IgD-negative memory B cell (primary cell): ENCODE results near the gene COX6B1. TPM values are rescaled to one million over a fixed set of nuclear protein-coding genes. Genes with fewer than 3 reads are reported as not detected.
"Not testable (repeated sequence)": the region's sequence is repeated elsewhere in the genome, so short reads cannot be mapped to it uniquely, and the experiment has no call there.

Experiments used
- H3K27ac Mint-ChIP-seq, 3 donors: one replicate each; pipeline ENCODE4 v1.8.0; 2020 to 2022; ENCODE audit warnings: mild to moderate bottlenecking in 3 of 3, mixed read lengths in 3 of 3, moderate library complexity in 1 of 3
- H3K27me3 Mint-ChIP-seq: one replicate; pipeline ENCODE4 v1.8.0; 2021; ENCODE audit warnings: mixed read lengths
- H3K36me3 Mint-ChIP-seq: one replicate; pipeline ENCODE4 v1.8.0; 2020; ENCODE audit warnings: mild to moderate bottlenecking, mixed read lengths
- H3K4me1 Mint-ChIP-seq, 3 donors: one replicate each; pipeline ENCODE4 v1.8.0; 2020 to 2022; ENCODE audit warnings: mixed read lengths in 3 of 3, mild to moderate bottlenecking in 1 of 3
- H3K4me3 Mint-ChIP-seq, 4 donors: one replicate each; pipeline ENCODE4 v1.8.0; 2020 to 2022; ENCODE audit warnings: mild to moderate bottlenecking in 4 of 4, mixed read lengths in 4 of 4, moderate library complexity in 3 of 4
- H3K9me3 Mint-ChIP-seq, 3 donors: one replicate each; pipeline ENCODE4 v1.8.0; 2020 to 2021; ENCODE audit warnings: mixed read lengths in 3 of 3, mild to moderate bottlenecking in 1 of 3
- polyA plus RNA-seq: library from polyadenylated mRNA; unstranded; fragments of 300-500 nt; fragmentation: Illumina TruSeq; gene quantifications from one replicate; pipeline ENCODE4 v1.2.3, GENCODE V29; 2021

Gene COX6B1
- polyA plus RNA-seq, 1 donor from 2014 or later = 814 TPM

GRCh38 chr19:35666251-35666913, 18.3 kb downstream of the COX6B1 start, which contains the start of gene UPK1A:
Gene UPK1A, plus strand, starts transcription at chr19:35666517. Its CDS starts 296 bp downstream, at chr19:35666813.
- peak within 1 kb of the TSS in 1 of 3 donors; percentile 52 for H3K27ac Mint-ChIP-seq
- peaks cover 15% of the 10 kb centered on the region for H3K27me3 Mint-ChIP-seq
- peaks cover 0 to 1% (median 0%) of the 10 kb centered on the region in 3 donors for H3K9me3 Mint-ChIP-seq
- H3K36me3 Mint-ChIP-seq = peaks cover 5% of the 10 kb centered on the region
- H3K4me3 Mint-ChIP-seq = no peak within 1 kb of the TSS
- H3K4me1 Mint-ChIP-seq = peaks cover 0 to 3% (median 0%) of the 10 kb centered on the region in 3 donors

GRCh38 chr19:35669566-35669965, 21.4 kb downstream of the COX6B1 start:
- Mint-ChIP-seq H3K27me3 (peaks cover 34% of the 10 kb centered on the region), H3K27ac (peak overlapping the region in 1 of 3 donors; percentile 94), H3K4me3 (no peak overlapping the region), H3K36me3 (peaks cover 1% of the 10 kb centered on the region), H3K9me3 (peaks cover 0 to 3% (median 0%) of the 10 kb centered on the region in 3 donors), H3K4me1 (peaks cover 0 to 4% (median 3%) of the 10 kb centered on the region in 3 donors)

- peaks cover 0 to 4% (median 3%) of the 10 kb centered on the region in 3 donors for H3K4me1 Mint-ChIP-seq
- H3K9me3 Mint-ChIP-seq = peaks cover 0 to 3% (median 0%) of the 10 kb centered on the region in 3 donors
- H3K36me3 Mint-ChIP-seq = peaks cover 1% of the 10 kb centered on the region
- H3K4me3 Mint-ChIP-seq = peak overlapping the region in 1 of 4 donors; percentile 17
- H3K27ac Mint-ChIP-seq = peak overlapping the region in 1 of 3 donors; percentile 94
- peaks cover 36% of the 10 kb centered on the region for H3K27me3 Mint-ChIP-seq
Observed at GRCh38 chr19:35669974-35670373, 21.9 kb downstream of the COX6B1 start.

- H3K36me3 Mint-ChIP-seq = peaks cover 1% of the 10 kb centered on the region
- peaks cover 39% of the 10 kb centered on the region for H3K27me3 Mint-ChIP-seq
- no peak overlapping the region for H3K27ac Mint-ChIP-seq
- H3K4me1 Mint-ChIP-seq = peaks cover 0 to 4% (median 3%) of the 10 kb centered on the region in 3 donors
- H3K4me3 Mint-ChIP-seq = peak overlapping the region in 1 of 4 donors; percentile 39
- peaks cover 0 to 3% (median 0%) of the 10 kb centered on the region in 3 donors for H3K9me3 Mint-ChIP-seq
Observed at GRCh38 chr19:35670686-35671085, 22.6 kb downstream of the COX6B1 start.

- no peak overlapping the region for H3K4me3 Mint-ChIP-seq
- H3K36me3 Mint-ChIP-seq = peaks cover 1% of the 10 kb centered on the region
- H3K9me3 Mint-ChIP-seq = peaks cover 0 to 3% (median 0%) of the 10 kb centered on the region in 3 donors
- no peak overlapping the region for H3K27ac Mint-ChIP-seq
- H3K4me1 Mint-ChIP-seq = peaks cover 0 to 4% (median 3%) of the 10 kb centered on the region in 3 donors
- peaks cover 42% of the 10 kb centered on the region for H3K27me3 Mint-ChIP-seq
Observed at GRCh38 chr19:35671818-35672217, 23.7 kb downstream of the COX6B1 start.

GRCh38 chr19:35673121-35673804, 25.1 kb downstream of the COX6B1 start:
- Mint-ChIP-seq H3K4me1 (peaks cover 0 to 4% (median 3%) of the 10 kb centered on the region in 3 donors), H3K4me3 (peak overlapping the region; percentile 61 to 94 (median 76)), H3K36me3 (peaks cover 1% of the 10 kb centered on the region), H3K27ac (no peak overlapping the region), H3K9me3 (peaks cover 0 to 3% (median 0%) of the 10 kb centered on the region in 3 donors), H3K27me3 (peaks cover 42% of the 10 kb centered on the region)

GRCh38 chr19:35675589-35676140, 27.5 kb downstream of the COX6B1 start:
- peaks cover 31% of the 10 kb centered on the region for H3K27me3 Mint-ChIP-seq
- peaks cover 0 to 4% (median 3%) of the 10 kb centered on the region in 3 donors for H3K4me1 Mint-ChIP-seq
- no peak overlapping the region for H3K4me3 Mint-ChIP-seq
- peaks cover 1% of the 10 kb centered on the region for H3K36me3 Mint-ChIP-seq
- H3K9me3 Mint-ChIP-seq = peaks cover 0 to 2% (median 0%) of the 10 kb centered on the region in 3 donors
- no peak overlapping the region for H3K27ac Mint-ChIP-seq

GRCh38 chr19:35689836-35690235, 41.7 kb downstream of the COX6B1 start:
- Mint-ChIP-seq H3K4me1 (peaks cover 0 to 2% (median 0%) of the 10 kb centered on the region in 3 donors), H3K4me3 (no peak overlapping the region), H3K9me3 (no peaks in the 10 kb centered on the region), H3K27me3 (no peaks in the 10 kb centered on the region), H3K36me3 (no peaks in the 10 kb centered on the region), H3K27ac (no peak overlapping the region)

- not testable (repeated sequence) for H3K9me3 Mint-ChIP-seq, H3K36me3 Mint-ChIP-seq, H3K27me3 Mint-ChIP-seq, H3K27ac Mint-ChIP-seq, H3K4me1 Mint-ChIP-seq, H3K4me3 Mint-ChIP-seq
Observed at GRCh38 chr19:35691106-35691505, 43.0 kb downstream of the COX6B1 start.

- Mint-ChIP-seq H3K9me3 (no peaks in the 10 kb centered on the region), H3K27me3 (no peaks in the 10 kb centered on the region), H3K4me3 (no peak overlapping the region), H3K4me1 (peaks cover 0 to 2% (median 0%) of the 10 kb centered on the region in 3 donors), H3K27ac (no peak overlapping the region), H3K36me3 (no peaks in the 10 kb centered on the region)
Observed at GRCh38 chr19:35692010-35692409, 43.9 kb downstream of the COX6B1 start.

- Mint-ChIP-seq H3K4me3 (no peak overlapping the region), H3K4me1 (peaks cover 0 to 2% (median 0%) of the 10 kb centered on the region in 3 donors), H3K27ac (no peak overlapping the region)
Observed at GRCh38 chr19:35693422-35693821, 45.3 kb downstream of the COX6B1 start.

GRCh38 chr19:35693835-35694599, 45.9 kb downstream of the COX6B1 start:
- no peaks in the 10 kb centered on the region for H3K9me3 Mint-ChIP-seq
- H3K36me3 Mint-ChIP-seq = no peaks in the 10 kb centered on the region
- no peak overlapping the region for H3K27ac Mint-ChIP-seq
- no peaks in the 10 kb centered on the region for H3K27me3 Mint-ChIP-seq
- peaks cover 0 to 2% (median 0%) of the 10 kb centered on the region in 3 donors for H3K4me1 Mint-ChIP-seq
- no peak overlapping the region for H3K4me3 Mint-ChIP-seq

More at GRCh38 chr19:35693422-35693821, 45.3 kb downstream of the COX6B1 start:
- no peaks in the 10 kb centered on the region for H3K27me3 Mint-ChIP-seq
- H3K9me3 Mint-ChIP-seq = no peaks in the 10 kb centered on the region
- H3K36me3 Mint-ChIP-seq = no peaks in the 10 kb centered on the region

GRCh38 chr19:35695895-35696422, 47.8 kb downstream of the COX6B1 start:
- H3K27me3 Mint-ChIP-seq = no peaks in the 10 kb centered on the region
- peaks cover 0 to 2% (median 0%) of the 10 kb centered on the region in 3 donors for H3K4me1 Mint-ChIP-seq
- H3K36me3 Mint-ChIP-seq = no peaks in the 10 kb centered on the region
- no peak overlapping the region for H3K4me3 Mint-ChIP-seq
- H3K9me3 Mint-ChIP-seq = no peaks in the 10 kb centered on the region
- no peak overlapping the region for H3K27ac Mint-ChIP-seq

GRCh38 chr19:35696835-35697234, 48.7 kb downstream of the COX6B1 start:
- peaks cover 0 to 2% (median 0%) of the 10 kb centered on the region in 3 donors for H3K4me1 Mint-ChIP-seq
- no peak overlapping the region for H3K27ac Mint-ChIP-seq
- H3K4me3 Mint-ChIP-seq = no peak overlapping the region
- H3K27me3 Mint-ChIP-seq = no peaks in the 10 kb centered on the region
- H3K9me3 Mint-ChIP-seq = no peaks in the 10 kb centered on the region
- no peaks in the 10 kb centered on the region for H3K36me3 Mint-ChIP-seq
